H1 (cell line): ENCODE results near the gene ERO1B. TPM values are rescaled to one million over a fixed set of nuclear protein-coding genes. Genes with fewer than 3 reads are reported as not detected.

ENCODE experiments used
- CTCF ChIA-PET: fragments of 300-600 bp; sonication (Branson Sonifier 250); formaldehyde crosslinking; loops from one replicate; lab custom pipeline; 2021; ENCODE audit not compliant: partially characterized antibody; lab: Charles Lee
- POLR2A ChIA-PET: fragments of 300-600 bp; sonication (Branson Sonifier 250); formaldehyde crosslinking; loops from one replicate; lab custom pipeline; 2021; ENCODE audit warnings: inconsistent platforms; ENCODE audit not compliant: partially characterized antibody; lab: Charles Lee
- DNase-seq, 2 experiments: peaks; one replicate each; pipeline versions ENCODE4 v3.0.0 to v3.0.0-alpha.2; 2010 to 2022; ENCODE audit warnings: low spot score in 2 of 2, low read depth in 1 of 2, mixed read lengths in 1 of 2
- FAIRE-seq: peaks from 2 replicates; lab custom pipeline; 2011; peaks lifted over from hg19 to GRCh38; lab: Jason Lieb, UNC
- H2AFZ ChIP-seq: 2 replicates; pipeline ENCODE4 v1.8.1; 2012; ENCODE audit warnings: low read length, inconsistent platforms
- H2AK5ac ChIP-seq: 2 replicates; pipeline ENCODE4 v1.6.1; 2013; ENCODE audit warnings: low read depth, low read length
- H2BK120ac ChIP-seq: replicated peaks from 2 replicates; pipeline ENCODE3; 2013; ENCODE audit warnings: low read depth, low read length, inconsistent platforms
- H2BK12ac ChIP-seq: 2 replicates; pipeline ENCODE4 v1.6.1; 2013; ENCODE audit warnings: low read depth, low read length
- H2BK15ac ChIP-seq: 2 replicates; pipeline ENCODE4 v1.6.1; 2013; ENCODE audit warnings: low read length
- H2BK20ac ChIP-seq: 2 replicates; pipeline ENCODE4 v1.6.1; 2013; ENCODE audit warnings: low read length
- H2BK5ac ChIP-seq: 2 replicates; pipeline ENCODE4 v1.6.1; 2013; ENCODE audit warnings: low read depth, low read length
- H3K14ac ChIP-seq: 2 replicates; pipeline ENCODE4 v1.6.1; 2013; ENCODE audit warnings: inconsistent platforms; ENCODE audit not compliant: insufficient read length
- H3K18ac ChIP-seq: 2 replicates; pipeline ENCODE4 v1.6.1; 2013; ENCODE audit warnings: low read length; ENCODE audit errors: extremely low read depth
- H3K23ac ChIP-seq: 2 replicates; pipeline ENCODE4 v1.6.1; 2013; ENCODE audit warnings: inconsistent platforms; ENCODE audit not compliant: insufficient read length
- H3K23me2 ChIP-seq: 2 replicates; pipeline ENCODE4 v1.6.1; 2013; ENCODE audit warnings: low read depth, low read length
- H3K27ac ChIP-seq: 2 replicates; pipeline ENCODE4 v1.6.1; 2011; ENCODE audit warnings: low read depth, low read length, inconsistent platforms
- H3K27me3 ChIP-seq, 4 experiments: replicated peaks in 1 of 4; 1 replicate in 1 of 4; 2 replicates in 3 of 4; pipeline versions ENCODE4 v1.6.1 to v1.8.1; 2011 to 2013; ENCODE audit warnings: low read length in 3 of 4, mild to moderate bottlenecking in 3 of 4, inconsistent platforms in 2 of 4, mixed read lengths in 2 of 4, moderate library complexity in 1 of 4; ENCODE audit not compliant: control insufficient read depth in 3 of 4, insufficient read depth in 3 of 4; ENCODE audit errors: extremely low read depth in 1 of 4
- H3K36me3 ChIP-seq, 4 experiments: 2 replicates each; pipeline versions ENCODE4 v1.6.1 to v1.8.1; 2011 to 2013; ENCODE audit warnings: mild to moderate bottlenecking in 4 of 4, low read length in 3 of 4, moderate library complexity in 2 of 4, control low read depth in 1 of 4, inconsistent platforms in 1 of 4; ENCODE audit not compliant: insufficient read depth in 4 of 4, control insufficient read depth in 2 of 4
- H3K4ac ChIP-seq: replicated peaks from 2 replicates; pipeline ENCODE3; 2013; ENCODE audit warnings: low read length, low read depth, mixed read lengths, inconsistent platforms; ENCODE audit not compliant: insufficient read length
- H3K4me1 ChIP-seq, 4 experiments: replicated peaks in 1 of 4; 1 replicate in 1 of 4; 2 replicates in 3 of 4; pipeline versions ENCODE4 v1.6.1 to v1.8.1; 2011 to 2013; ENCODE audit warnings: low read length in 3 of 4, inconsistent platforms in 2 of 4, mixed read lengths in 1 of 4; ENCODE audit not compliant: insufficient read depth in 4 of 4, control insufficient read depth in 3 of 4
- H3K4me2 ChIP-seq, 2 experiments: 2 replicates each; pipeline versions ENCODE4 v1.6.1 to v1.8.1; 2011 to 2013; ENCODE audit warnings: low read depth in 2 of 2, low read length in 2 of 2, control low read depth in 1 of 2, inconsistent platforms in 1 of 2, mild to moderate bottlenecking in 1 of 2; ENCODE audit not compliant: insufficient read depth in 1 of 2
- H3K4me3 ChIP-seq, 4 experiments: fragments of 200-600, 300-600 bp in 1 of 4; sonication (generic), shearing (Covaris generic), sonication (Bioruptor Twin) in 1 of 4; 2 replicates each; pipeline versions ENCODE4 v1.5.1 to v1.8.1; 2011 to 2016; ENCODE audit warnings: low read length in 4 of 4, low read depth in 3 of 4, control low read depth in 2 of 4, inconsistent platforms in 2 of 4, mild to moderate bottlenecking in 2 of 4, mixed read lengths in 1 of 4, moderate library complexity in 1 of 4; ENCODE audit not compliant: insufficient read depth in 2 of 4; ENCODE audit errors: extremely low read depth in 1 of 4
- H3K56ac ChIP-seq: replicated peaks from 2 replicates; pipeline ENCODE3; 2013; ENCODE audit warnings: low read depth, mild to moderate bottlenecking, mixed read lengths, low read length, inconsistent platforms; ENCODE audit not compliant: insufficient read length
- H3K79me1 ChIP-seq: 2 replicates; pipeline ENCODE4 v1.6.1; 2013; ENCODE audit warnings: low read depth, low read length, control low read depth
- H3K79me2 ChIP-seq, 2 experiments: 2 replicates each; pipeline versions ENCODE4 v1.6.1 to v1.8.1; 2012 to 2013; ENCODE audit warnings: low read length in 2 of 2, mild to moderate bottlenecking in 2 of 2, inconsistent platforms in 1 of 2; ENCODE audit not compliant: insufficient read depth in 2 of 2, control insufficient read depth in 1 of 2
- H3K9ac ChIP-seq, 4 experiments: replicated peaks in 1 of 4; 1 replicate in 1 of 4; 2 replicates in 3 of 4; pipeline versions ENCODE4 v1.6.1 to v1.8.1; 2011 to 2013; ENCODE audit warnings: low read depth in 3 of 4, low read length in 3 of 4, control low read depth in 2 of 4, mild to moderate bottlenecking in 2 of 4, moderate library complexity in 2 of 4, inconsistent platforms in 1 of 4; ENCODE audit errors: extremely low read depth in 1 of 4
- H3K9me3 ChIP-seq, 2 experiments: 2 replicates each; pipeline versions ENCODE4 v1.6.1 to v1.8.1; 2012 to 2013; ENCODE audit warnings: mild to moderate bottlenecking in 2 of 2, moderate library complexity in 2 of 2, control low read depth in 1 of 2, inconsistent platforms in 1 of 2, low read depth in 1 of 2, low read length in 1 of 2, mixed read lengths in 1 of 2; ENCODE audit not compliant: insufficient read depth in 2 of 2
- H4K20me1 ChIP-seq, 2 experiments: replicated peaks in 1 of 2; 2 replicates each; pipeline versions ENCODE3 to v1.8.1; 2011 to 2013; ENCODE audit warnings: inconsistent platforms in 2 of 2, low read length in 2 of 2, mild to moderate bottlenecking in 1 of 2; ENCODE audit not compliant: insufficient read depth in 2 of 2, control insufficient read depth in 1 of 2
- H4K5ac ChIP-seq: 2 replicates; pipeline ENCODE4 v1.6.1; 2013; ENCODE audit warnings: low read length, low read depth, mixed read lengths, inconsistent platforms; ENCODE audit not compliant: insufficient read length
- H4K8ac ChIP-seq: 2 replicates; pipeline ENCODE4 v1.8.0; 2013; ENCODE audit warnings: mild to moderate bottlenecking, moderate library complexity, low read length, inconsistent platforms; ENCODE audit not compliant: insufficient read depth; ENCODE audit errors: extremely low read depth
- H4K91ac ChIP-seq: replicated peaks from 2 replicates; pipeline ENCODE3; 2013; ENCODE audit warnings: low read length, mixed read lengths, inconsistent platforms; ENCODE audit not compliant: insufficient read length
- ATF2 ChIP-seq: IDR thresholded peaks from 2 replicates; pipeline ENCODE4 v1.6.1; 2012; ENCODE audit warnings: low read length, inconsistent platforms
- BCL11A ChIP-seq, 2 experiments: IDR thresholded peaks; one replicate each; pipeline ENCODE4 v1.6.1; 2011; ENCODE audit warnings: low read depth in 2 of 2, low read length in 2 of 2, mild to moderate bottlenecking in 2 of 2
- CHD2 ChIP-seq: IDR thresholded peaks from 2 replicates; pipeline ENCODE4 v1.6.1; 2012; ENCODE audit warnings: low read length, improper control_type of control experiment
- CTCF ChIP-seq, 3 experiments: IDR thresholded peaks; 1 replicate in 2 of 3; 2 replicates in 1 of 3; pipeline versions ENCODE4 v1.5.1 to v1.6.1; 2011; ENCODE audit warnings: low read length in 3 of 3, mild to moderate bottlenecking in 3 of 3, inconsistent platforms in 2 of 3, low read depth in 1 of 3, moderate library complexity in 1 of 3; ENCODE audit not compliant: insufficient read depth in 1 of 3; ENCODE audit errors: control extremely low read depth in 1 of 3
- PHF8 ChIP-seq: fragments of 200-600 bp; sonication (generic); conservative IDR thresholded peaks from 2 replicates; pipeline ENCODE4 v1.7.1; 2012; ENCODE audit warnings: low read depth, mild to moderate bottlenecking, inconsistent platforms, low read length, moderate library complexity
- POLR2AphosphoS5 ChIP-seq: IDR thresholded peaks from 2 replicates; pipeline ENCODE4 v1.6.1; 2011; ENCODE audit warnings: low read depth, low read length
- WGBS, 2 experiments: shearing (Covaris generic) in 1 of 2; methylation state at CpG; one replicate each; pipeline versions ENCODE4 v1.1.6 to v1.1.7; 2013 to 2015; ENCODE audit warnings: low lambda C conversion rate in 2 of 2, mixed read lengths in 2 of 2, inconsistent platforms in 1 of 2, low coverage in 1 of 2, missing lambda C conversion rate in 1 of 2; ENCODE audit not compliant: insufficient replicate concordance in 2 of 2, insufficient coverage in 1 of 2, insufficient read length in 1 of 2; ENCODE audit errors: extremely low coverage in 1 of 2, missing lambda C conversion rate in 1 of 2; 5-methylcytosine and 5-hydroxymethylcytosine counted together
- polyA plus RNA-seq, 7 experiments: library from polyadenylated mRNA; depleted of rRNA in 3 of 7; stranded (reverse) in 5 of 7; unstranded in 2 of 7; fragments of >200 nt in 5 of 7; fragments of 200-250 nt in 2 of 7; gene quantifications; 1 replicate in 5 of 7; 2 replicates in 1 of 7; 4 replicates in 1 of 7; pipeline versions ENCODE4 v1.2.1 to v1.2.3, GENCODE V29; 2011 to 2013; ENCODE audit warnings: missing spikeins in 2 of 7, mixed read lengths in 2 of 7
- total RNA-seq: library from RNA; stranded (reverse); fragmentation: NEBNext Ultra II Directional; extraction: Animal tissue kit (Norgen Biotek cat#: 25700); gene quantifications from 2 replicates; pipeline ENCODE4 v1.2.1, GENCODE V29; 2021

ERO1B gene
- total and polyA plus RNA-seq, 2 of the 8 experiments (the other 6 are each of a cell fraction or from before 2014, with no cell fraction given) = 0.74 to 5.6 TPM

GRCh38 chr1:236301080-236301957, 19.6 kb upstream of the ERO1B start:
- WGBS, 2 experiments = 74% methylated on average over 15 of the region's 16 CpGs; no CpG with 5 or more reads in 1 of the 2 experiments
- POLR2A ChIA-PET = interaction anchor here (0.8 to 1.8 kb wide), 2 partner anchors 13 to 20 kb away, joined by 3 to 7 read pairs; no protein-coding TSS in a partner anchor
- no peak for FAIRE-seq
- TF ChIP-seq ATF2 (no peak), PHF8 (no peak), BCL11A (IDR thresholded peaks at IDR 0.05; ENCODE audit: low read depth in 2 of 2, low read length in 2 of 2) (no peak), POLR2AphosphoS5 (no peak), CTCF (IDR thresholded peaks at IDR 0.05; ENCODE audit: control extremely low read depth in 1 of 3, insufficient read depth in 1 of 3, low read depth in 1 of 3, low read length in 3 of 3) (no peak), CHD2 (no peak)

More at GRCh38 chr1:236301080-236301957, 19.6 kb upstream of the ERO1B start:
- Histone ChIP-seq H2BK20ac (no peak overlapping the region), H3K4ac (no peak overlapping the region), H4K91ac (no peak overlapping the region), H2BK5ac (no peak overlapping the region), H2BK12ac (no peak overlapping the region), H2BK120ac (no peak overlapping the region), H3K23me2 (no peaks in the 10 kb centered on the region), H3K9ac (no peak overlapping the region), H4K20me1 (no peaks in the 10 kb centered on the region), H3K56ac (no peak overlapping the region), H3K79me1 (no peaks in the 10 kb centered on the region), H3K4me3 (no peak overlapping the region), H3K79me2 (no peaks in the 10 kb centered on the region), H2BK15ac (no peak overlapping the region), H3K14ac (no peak overlapping the region), H2AK5ac (no peak overlapping the region), H2AFZ (peak overlapping the region; percentile 90), H3K4me2 (peak overlapping the region; percentile 12 to 24; a peak in 2 of 4 replicates), H3K23ac (no peak overlapping the region), H3K4me1 (peaks cover 0 to 4% (median 0%) of the 10 kb centered on the region in 4 experiments; a peak in 2 of 7 replicates), H3K18ac (no peak overlapping the region), H3K9me3 (no peaks in the 10 kb centered on the region), H3K36me3 (no peaks in the 10 kb centered on the region), H3K27me3 (no peaks in the 10 kb centered on the region), H4K5ac (no peak overlapping the region), H3K27ac (no peak overlapping the region), H4K8ac (no peak overlapping the region; the same call in 1 of the 2 replicates)
- CTCF ChIA-PET = interaction anchor here (0.6 to 1.6 kb wide), 6 partner anchors 9 to 150 kb away, joined by 3 to 7 read pairs (median 4); no protein-coding TSS in a partner anchor
- no peak for DNase-seq
